NCI-H2107 treated with DMSO at 0.1 percent for 48 hours (cell line): ENCODE data around the gene TERT.
"Not testable (repeated sequence)": the region's sequence is repeated elsewhere in the genome, so short reads cannot be mapped to it uniquely, and the experiment has no call there.

Source experiments
- DNase-seq: peaks from one replicate; lab custom pipeline; 2025; ENCODE audit not compliant: unreplicated experiment; lab: John Stamatoyannopoulos, UW

TERT gene

GRCh38 chr5:1294835-1295649 is at the start of gene TERT:
Gene TERT (minus strand): TSS chr5:1295068. CDS start chr5:1294989, 79 bp downstream.
- no peak for DNase-seq

GRCh38 chr5:1343931-1344901 is 49.3 kb upstream of the TERT start:
- no peak for DNase-seq

GRCh38 chr5:1343315-1343751 is 48.5 kb upstream of the TERT start:
- no peak for DNase-seq

- not testable (repeated sequence) for DNase-seq
Measured at GRCh38 chr5:1342711-1343110, 47.8 kb upstream of the TERT start.

- DNase-seq, result no peak
Measured at GRCh38 chr5:1342268-1342667, 47.4 kb upstream of the TERT start.

GRCh38 chr5:1341863-1342262 is 47.0 kb upstream of the TERT start:
- no peak for DNase-seq

GRCh38 chr5:1339818-1340210 is 44.9 kb upstream of the TERT start:
- not testable (repeated sequence) for DNase-seq

GRCh38 chr5:1339139-1339817 is 44.4 kb upstream of the TERT start:
- not testable (repeated sequence) for DNase-seq

GRCh38 chr5:1338506-1339070 is 43.7 kb upstream of the TERT start:
- DNase-seq, result no peak

- no peak for DNase-seq
Measured at GRCh38 chr5:1338196-1338490, 43.3 kb upstream of the TERT start.

GRCh38 chr5:1337489-1338195 is 42.8 kb upstream of the TERT start:
- no peak for DNase-seq

- DNase-seq, result no peak
Measured at GRCh38 chr5:1336749-1337488, 42.1 kb upstream of the TERT start.

- no peak for DNase-seq
Measured at GRCh38 chr5:1336106-1336561, 41.3 kb upstream of the TERT start.

- no peak for DNase-seq
Measured at GRCh38 chr5:1335540-1336095, 40.8 kb upstream of the TERT start.

GRCh38 chr5:1334831-1335539 is 40.1 kb upstream of the TERT start:
- no peak for DNase-seq

GRCh38 chr5:1333986-1334385 is 39.1 kb upstream of the TERT start:
- no peak for DNase-seq

- not testable (repeated sequence) for DNase-seq
Measured at GRCh38 chr5:1333286-1333685, 38.4 kb upstream of the TERT start.

- no peak for DNase-seq
Measured at GRCh38 chr5:1332461-1333001, 37.7 kb upstream of the TERT start.
